HG03354 (cell line): ENCODE measurements around the gene ARHGAP10.
A peak's percentile ranks its signal among the peaks of the same experiment; 100 is the strongest.

Source experiments
- ATAC-seq: cut with Tn5 transposase; IDR thresholded peaks from one replicate; pipeline ENCODE4 v1.9.1; 2021; ENCODE audit warnings: mild to moderate bottlenecking; ENCODE audit not compliant: unreplicated experiment, poor library complexity, severe bottlenecking

ARHGAP10 gene

DNA sequence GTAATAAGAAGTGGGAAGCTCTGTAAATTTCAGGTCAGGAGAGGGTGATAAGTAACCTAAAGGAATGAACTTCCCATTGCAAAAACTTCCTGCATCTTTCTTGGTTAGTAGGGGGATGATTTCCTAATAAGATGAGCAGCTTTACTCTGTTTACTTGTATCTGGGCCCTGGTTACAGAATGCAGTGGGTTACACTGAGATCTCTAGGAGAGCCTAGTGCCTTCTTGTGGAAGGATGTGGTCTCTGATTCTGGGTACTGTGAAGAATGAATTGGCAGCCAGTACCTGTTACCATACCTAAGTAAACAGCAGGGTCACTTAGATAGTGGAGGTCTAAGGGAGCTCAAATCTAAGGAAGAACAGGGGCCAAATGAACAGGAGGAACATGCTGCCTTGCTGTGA lies 320.6 kb downstream of the ARHGAP10 start:
- peak; percentile 14 for ATAC-seq

DNA sequence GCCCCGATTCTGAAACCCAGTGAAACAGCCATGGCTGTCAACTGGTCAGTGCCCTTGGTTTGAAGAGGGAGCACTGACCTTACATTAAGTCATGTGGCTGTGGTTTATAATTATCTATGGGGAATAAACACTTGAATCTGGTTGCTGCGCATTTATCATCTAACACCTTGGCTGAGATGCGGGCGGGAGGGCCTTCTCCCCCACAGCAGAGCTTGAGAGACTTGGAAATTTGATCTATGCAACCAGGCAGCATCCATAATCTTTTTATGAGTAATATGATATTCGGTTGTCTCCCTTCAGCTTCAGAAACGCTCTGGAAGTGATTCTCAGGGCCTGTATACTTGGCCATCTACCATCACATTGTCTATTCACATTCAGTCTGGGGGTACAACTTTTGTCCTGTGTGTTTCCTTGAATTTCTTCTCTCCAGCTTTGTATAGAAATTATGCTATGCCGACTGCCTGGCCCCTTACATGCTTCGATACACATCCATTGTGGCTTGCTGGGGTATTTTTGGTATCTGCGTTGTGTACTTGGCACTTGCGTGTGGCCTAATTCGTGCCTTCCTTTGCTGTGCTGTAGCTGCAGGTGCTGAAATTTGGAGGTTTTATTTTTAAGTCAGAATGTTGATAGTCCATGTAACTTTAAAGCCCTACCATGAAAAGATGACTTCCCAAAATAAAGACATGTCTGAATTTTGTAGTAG lies 321.6 kb downstream of the ARHGAP10 start:
- no peak for ATAC-seq

DNA sequence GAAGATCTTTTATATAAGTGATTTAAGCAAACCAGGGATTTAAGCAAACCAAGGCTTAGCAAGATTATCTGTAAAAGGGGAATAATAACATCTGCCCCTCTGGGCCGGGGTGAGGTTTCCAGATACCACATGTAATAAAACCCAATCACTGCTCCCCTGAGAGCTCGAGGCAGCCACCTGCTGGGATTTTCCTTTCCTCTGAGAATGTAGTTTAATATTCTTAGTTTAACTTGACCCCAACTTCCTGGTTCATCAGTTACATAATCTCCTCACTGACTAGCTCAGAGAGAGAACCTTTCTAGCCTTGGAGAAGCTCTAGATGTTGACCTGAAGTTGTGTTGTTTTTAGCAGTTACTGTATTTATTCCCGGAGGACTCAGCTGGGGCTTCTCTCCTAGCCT lies 322.4 kb downstream of the ARHGAP10 start:
- no peak for ATAC-seq

DNA sequence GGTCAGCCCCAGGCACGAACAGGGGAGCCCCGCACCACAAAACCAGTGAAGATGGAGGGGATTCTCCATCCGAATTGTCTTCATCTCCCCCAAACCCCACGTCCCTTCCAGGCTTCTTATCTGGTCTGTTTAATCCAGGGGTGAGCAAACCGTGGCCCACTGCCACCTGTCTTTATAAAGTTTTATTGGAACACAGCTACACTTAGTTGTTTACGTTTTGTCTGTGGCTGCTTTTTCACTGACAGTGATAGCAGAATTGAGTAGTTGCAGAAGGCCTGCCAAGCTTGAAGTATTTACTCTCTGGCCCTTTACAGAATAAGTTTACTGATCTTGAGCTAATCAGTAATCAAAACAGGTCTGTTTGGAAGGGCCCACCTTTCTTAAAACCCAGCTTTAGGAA lies 324.0 kb downstream of the ARHGAP10 start:
- ATAC-seq, result peak; percentile 27

DNA sequence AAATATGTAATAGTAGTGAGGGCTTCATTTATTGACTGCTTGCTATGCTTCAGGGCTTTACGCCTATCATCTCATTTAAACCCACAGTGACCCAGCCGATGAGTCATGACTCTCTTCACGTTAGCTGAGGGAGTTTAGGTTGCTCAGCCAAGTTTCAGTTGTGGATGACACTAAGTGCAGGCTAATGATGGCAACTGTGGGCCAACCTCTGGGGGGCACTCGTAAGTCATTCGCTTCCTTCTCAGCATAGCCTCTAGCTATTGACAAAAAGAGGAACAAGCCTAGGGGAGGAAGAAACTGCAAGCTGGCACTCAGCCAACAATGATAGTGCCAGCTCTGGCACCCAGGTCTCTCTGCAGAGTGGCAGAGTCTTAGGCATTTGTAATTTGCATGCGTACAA lies 325.0 kb downstream of the ARHGAP10 start:
- peak; percentile 82 for ATAC-seq

DNA sequence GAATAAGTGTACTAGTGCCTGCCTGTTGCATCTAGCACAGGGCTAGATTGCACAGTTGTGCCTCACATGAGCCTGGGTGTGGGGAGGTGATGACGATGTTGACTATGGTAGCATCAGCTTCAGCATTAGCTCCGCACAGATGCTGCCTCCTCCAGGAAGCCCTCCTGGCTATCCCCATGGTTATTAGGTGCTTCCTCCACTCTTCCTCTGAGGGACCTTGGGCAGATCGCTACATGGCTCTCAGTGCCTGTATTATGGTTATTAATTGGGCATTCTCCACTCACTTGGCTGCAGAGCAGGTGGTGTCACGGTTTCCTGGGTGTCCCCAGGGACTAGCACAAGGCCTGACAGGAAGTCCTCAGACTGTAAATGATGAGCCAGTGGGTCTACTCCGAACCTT lies 325.6 kb downstream of the ARHGAP10 start:
- peak; percentile 61 for ATAC-seq

DNA sequence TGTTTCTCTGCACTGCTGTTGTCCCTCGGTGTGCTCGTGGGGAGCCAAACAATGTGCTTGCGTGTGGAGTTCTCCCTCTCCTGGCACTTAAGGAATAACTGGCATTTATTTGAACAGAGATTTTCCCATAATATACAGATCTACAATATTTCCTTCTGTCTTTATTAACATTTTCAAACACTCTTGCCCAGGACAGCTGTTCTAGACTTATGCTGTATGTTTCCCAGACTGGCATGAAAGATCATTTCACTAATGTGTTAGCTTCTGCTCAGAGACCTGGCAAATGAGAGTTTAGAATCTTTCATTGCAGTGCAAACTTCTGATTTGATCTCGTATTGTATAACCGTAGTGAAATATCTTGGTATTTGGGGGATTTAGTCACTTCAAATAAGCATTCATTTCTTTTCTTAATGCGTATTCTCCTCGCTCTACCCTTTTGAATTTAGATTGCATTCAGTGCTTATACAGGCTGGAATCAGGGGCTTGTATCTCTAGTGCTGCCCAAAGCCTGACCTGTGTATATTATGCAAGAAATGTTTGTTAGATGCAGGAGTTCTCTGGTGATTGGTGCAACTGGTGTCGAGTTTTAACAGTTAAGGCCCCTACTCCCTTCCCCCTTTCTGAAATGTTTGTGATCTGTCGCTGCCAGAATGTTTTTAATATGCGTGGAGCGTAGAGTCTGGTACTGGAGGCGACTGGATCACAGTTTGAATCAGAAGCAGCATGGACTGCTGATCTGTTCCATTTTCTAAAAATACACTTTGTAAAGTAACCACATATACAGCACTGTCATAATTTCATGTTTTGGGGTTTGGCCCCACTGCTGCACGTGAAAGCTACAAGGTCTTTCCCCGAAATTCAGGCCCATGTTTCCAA lies 326.3 kb downstream of the ARHGAP10 start:
- ATAC-seq, result no peak

DNA sequence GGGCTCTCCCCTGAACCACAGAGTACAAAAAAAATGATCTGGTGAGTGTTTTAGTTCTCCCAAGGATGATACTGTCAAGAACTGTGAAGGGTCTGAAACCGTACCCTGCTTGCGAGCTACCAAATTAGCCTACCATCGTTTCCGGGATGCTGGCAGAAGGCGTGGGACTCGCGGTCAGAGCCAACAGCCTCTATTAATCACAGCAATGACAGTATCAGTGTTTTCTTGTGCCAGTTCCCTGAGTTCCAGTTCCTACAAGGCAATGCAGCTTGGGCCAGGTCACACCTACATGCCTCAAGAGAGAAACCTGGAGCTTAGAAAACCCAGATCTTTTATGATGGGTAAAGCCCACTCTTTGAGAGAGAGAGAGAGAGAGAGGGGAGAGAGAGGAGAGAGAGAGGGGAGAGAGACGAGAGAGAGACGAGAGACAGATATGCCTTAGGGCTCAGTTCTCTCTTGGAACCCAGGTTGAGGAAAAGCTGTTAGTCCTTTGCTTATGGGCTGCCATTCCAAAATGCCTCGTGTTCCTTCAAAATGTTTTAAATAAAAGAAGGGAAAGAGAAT lies 327.8 kb downstream of the ARHGAP10 start:
- no peak for ATAC-seq

DNA sequence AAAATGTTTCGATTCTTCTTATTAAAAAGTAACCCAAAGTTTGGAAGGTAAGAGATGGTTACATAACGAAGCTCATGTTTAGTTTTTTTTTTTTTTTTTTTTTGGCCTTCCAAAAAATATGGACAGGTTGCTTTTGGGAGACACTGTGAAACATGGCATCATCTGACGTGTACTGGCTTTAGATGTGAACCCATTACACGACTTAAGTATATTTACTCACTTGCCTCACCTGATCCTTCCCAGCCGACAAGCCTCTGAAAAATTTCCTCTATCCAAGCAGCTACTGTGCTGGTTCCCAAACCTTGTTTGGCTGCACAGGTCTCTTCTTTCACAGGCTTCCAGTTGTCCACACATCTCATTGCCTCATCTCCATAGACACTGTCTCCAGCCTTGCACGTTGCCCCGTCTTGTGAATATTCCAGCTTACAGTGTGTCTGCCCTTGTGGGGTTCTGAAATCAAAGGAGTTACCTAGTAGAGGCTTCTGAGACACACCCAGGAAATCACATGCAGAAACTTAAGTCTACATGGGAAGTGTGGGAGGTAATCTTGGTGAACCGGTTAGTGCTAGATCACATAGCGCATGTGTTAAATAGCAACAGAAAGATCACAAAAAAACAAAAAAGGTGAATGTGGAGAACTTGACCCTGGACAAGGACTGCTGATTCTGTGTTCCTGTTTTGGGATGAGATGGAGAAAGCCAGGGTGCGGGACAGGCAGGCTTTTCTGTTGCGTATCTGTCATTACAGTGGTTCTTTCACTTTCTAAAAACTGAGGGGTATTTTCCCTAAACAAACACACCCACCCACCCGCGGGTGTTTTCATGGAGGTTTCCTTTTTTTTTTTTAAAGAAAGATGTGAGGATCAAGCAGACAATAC lies 328.6 kb downstream of the ARHGAP10 start:
- no peak for ATAC-seq

DNA sequence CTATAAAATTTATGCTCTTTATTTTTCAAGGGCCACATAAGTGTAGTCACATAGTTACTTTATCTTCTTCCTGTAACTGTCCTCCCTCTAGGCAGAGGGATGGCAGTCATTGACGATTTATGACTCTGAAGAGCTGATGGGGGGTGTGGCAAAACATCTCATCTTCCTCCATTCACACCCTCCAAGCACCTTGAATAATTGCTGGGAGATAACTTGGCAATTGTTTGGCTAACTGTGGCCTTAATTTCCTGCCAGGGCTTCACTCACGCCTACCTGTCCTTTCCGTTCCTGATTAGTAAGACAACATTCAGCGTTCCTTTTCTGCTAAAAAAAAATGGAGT lies 329.2 kb downstream of the ARHGAP10 start:
- ATAC-seq, result no peak

DNA sequence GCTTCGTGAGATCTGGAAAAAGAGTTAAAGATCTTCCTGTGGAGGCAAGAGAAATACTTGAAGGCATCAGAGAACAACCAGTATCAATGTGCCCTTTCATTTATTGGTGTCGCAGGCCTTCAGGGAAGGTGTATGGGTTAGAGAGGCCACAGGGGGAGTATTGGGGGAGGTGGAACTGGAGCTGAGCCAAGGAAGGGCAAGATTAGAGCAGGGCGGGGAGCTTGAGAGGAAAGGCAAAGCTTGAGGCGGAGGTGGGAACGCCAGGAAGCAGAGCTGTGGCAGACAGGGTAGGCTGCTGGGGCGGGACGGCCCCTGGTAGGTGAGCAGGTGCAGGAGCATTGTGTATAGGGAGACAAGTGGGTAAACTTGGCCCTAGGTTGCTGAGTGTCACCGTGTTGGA lies 329.9 kb downstream of the ARHGAP10 start:
- ATAC-seq, result no peak

DNA sequence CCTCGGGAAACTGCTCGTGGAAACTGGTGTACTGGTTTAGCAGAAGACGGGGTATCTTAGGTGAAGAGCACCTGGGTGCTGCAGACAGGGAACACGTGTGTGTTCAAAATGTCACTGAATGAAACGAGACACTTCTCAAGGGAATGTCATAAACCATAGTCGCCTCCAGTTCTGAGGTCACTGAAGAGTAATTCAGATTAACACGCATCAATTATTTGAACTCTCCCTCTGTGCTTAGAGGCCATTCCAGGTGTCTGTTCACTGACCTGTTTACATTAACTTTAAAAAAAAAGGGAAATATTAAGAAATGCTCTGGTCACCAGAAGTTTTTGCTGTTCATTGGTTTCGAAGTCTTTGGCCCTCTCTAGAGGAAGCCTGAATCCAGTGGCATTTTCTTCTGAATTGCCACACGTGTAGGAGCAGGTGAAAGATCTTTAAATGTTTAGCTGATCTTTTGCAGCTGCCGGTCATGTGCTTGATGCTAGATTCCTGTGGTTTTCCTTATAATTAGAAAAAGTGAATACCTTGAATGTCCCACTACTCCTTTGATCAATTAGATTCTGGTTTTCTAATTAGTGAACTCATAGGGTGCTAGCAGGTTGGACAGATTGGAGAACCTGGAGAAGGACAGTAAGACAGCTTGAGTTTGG lies 330.5 kb downstream of the ARHGAP10 start:
- ATAC-seq, result no peak

DNA sequence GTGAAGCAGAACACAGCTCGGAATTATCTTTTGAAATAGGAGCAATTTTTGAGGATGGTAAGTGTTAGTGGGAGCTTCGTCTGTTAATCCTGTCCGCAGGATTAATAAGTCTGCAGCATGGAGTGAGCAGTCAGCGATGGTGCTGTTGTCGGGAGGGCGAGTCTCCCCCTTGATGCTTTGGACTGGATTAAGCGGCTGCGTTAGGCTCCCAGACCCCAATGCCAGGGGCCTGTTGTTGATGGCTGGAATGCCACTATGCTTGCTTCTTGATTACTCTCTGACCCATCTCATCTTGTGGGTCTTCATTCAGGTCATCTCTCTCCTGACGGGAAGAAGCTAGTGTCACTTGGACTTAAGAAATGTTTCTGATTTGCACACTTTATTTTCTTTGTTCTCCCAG lies 332.6 kb downstream of the ARHGAP10 start:
- no peak for ATAC-seq

DNA sequence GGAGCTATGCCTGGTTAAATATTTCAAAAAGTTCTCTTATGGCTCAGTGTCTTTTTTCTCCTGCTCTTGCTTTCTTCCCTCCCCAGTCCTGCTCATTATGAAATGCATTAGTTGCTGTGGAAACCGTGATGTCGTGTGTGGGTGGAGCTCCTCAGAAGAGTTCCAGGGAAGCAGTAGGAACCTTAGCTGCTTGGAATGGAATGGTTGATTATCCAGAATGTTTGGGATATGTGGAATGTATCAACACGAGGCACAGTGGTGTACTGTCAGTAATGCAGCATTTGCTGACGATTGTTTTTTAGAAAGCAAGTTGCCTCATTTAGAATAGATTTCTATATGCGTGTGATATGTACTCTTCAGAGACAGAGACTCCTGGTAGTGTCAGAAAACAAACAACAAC lies 333.2 kb downstream of the ARHGAP10 start:
- no peak for ATAC-seq

DNA sequence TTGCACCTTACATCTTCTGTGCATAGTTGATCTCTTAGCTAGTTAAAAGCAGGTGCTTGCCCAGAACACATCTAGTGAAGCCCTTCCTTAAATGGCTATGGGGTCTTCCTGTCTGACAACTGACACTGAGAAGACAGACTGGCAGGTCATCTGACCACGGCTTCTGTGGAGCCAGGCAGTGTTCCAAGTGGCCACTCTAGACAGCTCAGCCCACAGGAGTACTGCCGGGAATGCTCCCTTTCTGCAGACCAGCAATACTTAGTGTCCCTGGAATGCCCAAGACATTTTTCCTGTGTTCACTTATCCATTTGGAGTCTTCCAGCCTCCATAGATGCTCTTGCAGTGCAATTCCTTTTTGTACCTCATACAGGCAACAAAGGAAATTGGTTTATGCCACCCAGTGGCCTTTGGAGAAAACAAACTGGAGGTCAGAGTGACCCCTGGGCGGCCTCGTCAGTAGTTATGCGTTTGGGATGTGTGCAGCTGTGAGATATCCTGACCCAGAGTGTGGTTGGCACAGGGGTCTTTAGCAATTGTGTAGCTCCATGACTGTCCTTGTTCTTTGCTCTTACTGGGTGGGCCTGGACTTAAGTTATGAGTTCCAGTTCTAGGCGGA lies 335.5 kb downstream of the ARHGAP10 start:
- ATAC-seq, result no peak

DNA sequence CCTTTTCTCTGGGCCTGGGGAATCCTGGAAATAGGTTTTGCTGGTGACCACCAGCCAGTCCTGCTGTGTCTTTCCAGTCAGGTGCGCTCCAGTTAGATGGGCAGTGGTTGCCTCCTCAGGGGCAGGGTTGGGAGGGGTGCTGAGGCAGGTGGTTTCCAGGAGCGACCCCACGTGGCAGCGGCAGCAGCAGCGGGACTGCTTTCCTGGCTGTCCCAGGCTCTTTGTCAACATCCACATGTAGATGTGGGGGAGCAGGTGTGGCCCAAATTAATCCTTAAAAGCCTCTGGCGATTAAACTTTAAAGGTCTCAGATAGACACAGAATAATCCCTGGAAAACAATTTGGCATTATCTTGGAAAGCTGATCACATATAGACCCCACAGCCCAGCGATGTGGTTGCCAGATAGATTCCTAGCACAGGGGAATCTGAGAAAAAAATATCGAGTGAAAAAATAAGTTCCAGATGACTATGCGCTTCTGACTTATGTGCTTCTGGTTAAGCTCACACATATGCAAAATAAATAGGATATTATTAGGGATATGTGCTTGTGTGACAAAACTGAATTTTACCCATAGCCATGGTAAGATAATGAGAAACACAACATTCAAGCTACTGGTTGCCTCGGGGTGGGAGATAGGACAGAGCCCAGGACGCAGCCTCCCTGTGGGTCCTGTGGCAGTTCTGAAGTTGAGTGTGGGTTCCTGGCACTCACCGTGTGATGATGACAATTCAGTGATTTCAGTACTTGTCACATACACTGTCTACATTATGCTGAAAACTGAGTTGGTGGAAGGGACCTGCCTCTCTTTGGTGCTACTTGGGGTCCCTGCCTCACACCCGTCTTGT lies 336.4 kb downstream of the ARHGAP10 start:
- no peak for ATAC-seq

DNA sequence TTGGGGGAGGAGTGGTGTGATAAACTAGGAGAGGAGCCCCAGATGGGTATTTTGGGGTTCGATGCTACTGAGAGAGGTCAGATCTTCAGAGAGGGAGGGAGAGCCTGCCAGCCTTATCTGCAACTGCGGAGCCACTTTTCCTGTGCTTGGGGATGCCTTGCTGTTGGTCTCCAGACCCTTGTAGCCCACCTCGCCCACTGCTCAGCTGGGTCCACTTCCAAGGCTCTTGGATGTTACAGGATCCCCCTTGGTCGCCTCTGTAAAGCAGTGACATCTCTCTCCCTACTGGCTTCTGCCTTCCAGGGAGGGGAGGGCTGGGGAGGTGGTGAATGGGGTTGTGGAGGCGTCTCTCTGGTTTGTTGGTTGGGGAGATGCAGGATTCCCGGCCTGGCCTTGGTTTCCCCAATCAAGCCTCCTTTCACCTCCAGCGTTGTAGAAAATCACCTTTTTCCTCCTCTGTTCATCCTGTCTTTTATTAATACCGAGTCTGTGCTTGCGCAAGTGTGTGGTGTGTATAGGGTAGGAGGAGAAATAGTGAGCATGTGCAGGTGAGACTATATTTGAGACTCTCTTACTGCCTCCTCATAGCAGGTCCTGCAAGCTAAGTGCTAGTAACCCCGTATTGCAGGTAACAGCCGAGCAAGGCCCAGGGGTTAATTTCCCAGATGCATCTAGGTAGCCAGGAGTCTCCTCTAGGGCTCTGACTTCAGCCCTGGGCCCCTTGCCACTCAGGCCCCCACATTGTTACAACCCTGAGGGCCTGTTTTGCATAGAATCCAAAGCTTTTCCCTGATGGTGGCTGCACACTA lies 337.4 kb downstream of the ARHGAP10 start:
- no peak for ATAC-seq

DNA sequence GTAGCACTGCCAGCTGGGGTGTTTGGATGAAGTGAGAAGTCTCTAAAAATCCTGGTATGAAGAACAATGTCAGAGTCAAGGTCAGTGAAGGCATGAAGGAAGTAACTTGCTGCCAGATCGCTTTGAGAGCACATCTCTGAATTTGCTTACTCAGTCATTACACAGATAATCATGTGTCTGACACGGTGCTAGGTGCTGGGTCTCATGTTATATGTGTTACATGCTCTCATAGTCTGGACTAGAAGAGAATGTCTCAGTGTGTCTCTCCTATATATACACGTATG lies 337.9 kb downstream of the ARHGAP10 start:
- ATAC-seq, result no peak
